Skeletal muscle satellite cell (primary cell): ENCODE measurements around the gene SYNPO2.
"Not testable (repeated sequence)": the region's sequence is repeated elsewhere in the genome, so short reads cannot be mapped to it uniquely, and the experiment has no call there.

Experiments
- H3K27me3 ChIP-seq: 2 replicates; pipeline ENCODE4 v1.7.0; 2013; ENCODE audit warnings: low read length; ENCODE audit not compliant: control insufficient read depth, insufficient read depth
- H3K36me3 ChIP-seq: 2 replicates; pipeline ENCODE4 v1.7.0; 2013; ENCODE audit warnings: mild to moderate bottlenecking, control low read depth, low read length; ENCODE audit not compliant: insufficient read depth
- H3K4me1 ChIP-seq: 2 replicates; pipeline ENCODE4 v1.7.0; 2013; ENCODE audit warnings: low read length; ENCODE audit not compliant: control insufficient read depth, insufficient read depth
- H3K4me2 ChIP-seq: 2 replicates; pipeline ENCODE4 v1.7.0; 2013; ENCODE audit warnings: mild to moderate bottlenecking, low read length
- H3K4me3 ChIP-seq: 2 replicates; pipeline ENCODE4 v1.7.0; 2013; ENCODE audit warnings: low read length
- H3K9ac ChIP-seq: 2 replicates; pipeline ENCODE4 v1.7.0; 2013; ENCODE audit warnings: mild to moderate bottlenecking, low read depth, low read length, moderate library complexity
- H3K9me3 ChIP-seq: replicated peaks from 2 replicates; pipeline ENCODE4 v1.7.0; 2013; ENCODE audit warnings: mild to moderate bottlenecking, control low read depth, low read length

SYNPO2 gene

GRCh38 chr4:119057417-119057816 lies 168.8 kb downstream of the SYNPO2 start:
- no peak overlapping the region for H3K9ac ChIP-seq
- H3K9me3 ChIP-seq: no peaks in the 10 kb centered on the region
- H3K4me1 ChIP-seq: no peaks in the 10 kb centered on the region
- no peak overlapping the region for H3K4me3 ChIP-seq
- no peaks in the 10 kb centered on the region for H3K27me3 ChIP-seq
- no peak overlapping the region for H3K4me2 ChIP-seq
- no peaks in the 10 kb centered on the region for H3K36me3 ChIP-seq

GRCh38 chr4:119059221-119059620 lies 170.6 kb downstream of the SYNPO2 start:
- Histone ChIP-seq H3K9ac (no peak overlapping the region), H3K4me1 (no peaks in the 10 kb centered on the region), H3K27me3 (no peaks in the 10 kb centered on the region), H3K4me2 (no peak overlapping the region), H3K9me3 (no peaks in the 10 kb centered on the region), H3K4me3 (no peak overlapping the region), H3K36me3 (no peaks in the 10 kb centered on the region)

- not testable (repeated sequence) for H3K9ac ChIP-seq, H3K36me3 ChIP-seq, H3K4me2 ChIP-seq, H3K9me3 ChIP-seq, H3K4me3 ChIP-seq, H3K27me3 ChIP-seq
- peaks cover 11% of the 10 kb centered on the region for H3K4me1 ChIP-seq
These were observed 178.5 kb downstream of the SYNPO2 start for GRCh38 chr4:119067125-119067524.

- H3K27me3 ChIP-seq, H3K4me2 ChIP-seq, H3K9ac ChIP-seq, H3K36me3 ChIP-seq, H3K4me3 ChIP-seq, H3K9me3 ChIP-seq: not testable (repeated sequence)
- peaks cover 11% of the 10 kb centered on the region for H3K4me1 ChIP-seq
These were observed 179.2 kb downstream of the SYNPO2 start for GRCh38 chr4:119067670-119068360.

GRCh38 chr4:119068529-119068962 lies 179.9 kb downstream of the SYNPO2 start:
- Histone ChIP-seq H3K27me3 (no peaks in the 10 kb centered on the region), H3K9me3 (no peaks in the 10 kb centered on the region), H3K9ac (no peak overlapping the region), H3K4me3 (no peak overlapping the region), H3K4me2 (no peak overlapping the region), H3K36me3 (no peaks in the 10 kb centered on the region), H3K4me1 (peaks cover 11% of the 10 kb centered on the region)

- no peak overlapping the region for H3K9ac ChIP-seq
- no peaks in the 10 kb centered on the region for H3K36me3 ChIP-seq
These were observed 181.6 kb downstream of the SYNPO2 start for GRCh38 chr4:119070301-119070700.

GRCh38 chr4:119080721-119081541 lies 192.3 kb downstream of the SYNPO2 start:
- Histone ChIP-seq H3K4me1 (no peaks in the 10 kb centered on the region), H3K27me3 (no peaks in the 10 kb centered on the region), H3K36me3 (no peaks in the 10 kb centered on the region), H3K9me3 (no peaks in the 10 kb centered on the region), H3K9ac (no peak overlapping the region), H3K4me3 (no peak overlapping the region), H3K4me2 (no peak overlapping the region)

More at GRCh38 chr4:119070301-119070700, 181.6 kb downstream of the SYNPO2 start:
- Histone ChIP-seq H3K27me3 (no peaks in the 10 kb centered on the region), H3K4me1 (peaks cover 11% of the 10 kb centered on the region), H3K9me3 (no peaks in the 10 kb centered on the region), H3K4me2 (no peak overlapping the region), H3K4me3 (no peak overlapping the region)

GRCh38 chr4:119081542-119081859 lies 192.8 kb downstream of the SYNPO2 start:
- Histone ChIP-seq H3K9ac (no peak overlapping the region), H3K4me2 (no peak overlapping the region), H3K4me3 (no peak overlapping the region), H3K27me3 (no peaks in the 10 kb centered on the region), H3K36me3 (no peaks in the 10 kb centered on the region), H3K4me1 (no peaks in the 10 kb centered on the region), H3K9me3 (no peaks in the 10 kb centered on the region)

- Histone ChIP-seq H3K4me1 (no peaks in the 10 kb centered on the region), H3K4me2 (no peak overlapping the region), H3K9ac (no peak overlapping the region), H3K36me3 (no peaks in the 10 kb centered on the region), H3K27me3 (no peaks in the 10 kb centered on the region), H3K9me3 (no peaks in the 10 kb centered on the region), H3K4me3 (no peak overlapping the region)
These were observed 193.3 kb downstream of the SYNPO2 start for GRCh38 chr4:119081943-119082342.

GRCh38 chr4:119082661-119083060 lies 194.0 kb downstream of the SYNPO2 start:
- no peaks in the 10 kb centered on the region for H3K36me3 ChIP-seq
- H3K27me3 ChIP-seq: no peaks in the 10 kb centered on the region
- H3K4me1 ChIP-seq: no peaks in the 10 kb centered on the region
- no peak overlapping the region for H3K4me2 ChIP-seq
- H3K4me3 ChIP-seq: no peak overlapping the region
- no peaks in the 10 kb centered on the region for H3K9me3 ChIP-seq
- H3K9ac ChIP-seq: no peak overlapping the region

- Histone ChIP-seq H3K36me3 (no peaks in the 10 kb centered on the region), H3K4me2 (no peak overlapping the region), H3K9ac (no peak overlapping the region), H3K27me3 (no peaks in the 10 kb centered on the region), H3K9me3 (no peaks in the 10 kb centered on the region), H3K4me1 (no peaks in the 10 kb centered on the region), H3K4me3 (no peak overlapping the region)
These were observed 195.9 kb downstream of the SYNPO2 start for GRCh38 chr4:119084513-119084912.

- Histone ChIP-seq H3K9me3 (no peaks in the 10 kb centered on the region), H3K4me2 (no peak overlapping the region), H3K9ac (no peak overlapping the region), H3K36me3 (no peaks in the 10 kb centered on the region), H3K4me1 (no peaks in the 10 kb centered on the region), H3K27me3 (no peaks in the 10 kb centered on the region), H3K4me3 (no peak overlapping the region)
These were observed 198.5 kb downstream of the SYNPO2 start for GRCh38 chr4:119087121-119087520.
